EL (cell line): Measurements from ENCODE around the gene TRAPPC11.
A peak's percentile ranks its signal among the peaks of the same experiment; 100 is the strongest.
"Not testable (repeated sequence)": the region's sequence is repeated elsewhere in the genome, so short reads cannot be mapped to it uniquely, and the experiment has no call there.

Experiments
- DNase-seq: peaks from one replicate; pipeline ENCODE4 v3.0.0-alpha.2; 2016

TRAPPC11 gene

GRCh38 chr4:183659029-183659871, at the start of gene TRAPPC11, which contains the start of gene RWDD4:
TSS of gene TRAPPC11 (plus strand) at chr4:183659293. CDS start at chr4:183663868, 4,575 bp downstream.
TSS of gene RWDD4 (minus strand) at chr4:183659185. CDS start at chr4:183658952, 233 bp downstream.
- peak; percentile 98 for DNase-seq

GRCh38 chr4:183610033-183610432, 49.1 kb upstream of the TRAPPC11 start:
- DNase-seq, result peak; percentile 36

GRCh38 chr4:183610613-183611012, 48.5 kb upstream of the TRAPPC11 start:
- DNase-seq, result no peak

GRCh38 chr4:183611210-183611830, 47.8 kb upstream of the TRAPPC11 start:
- no peak for DNase-seq

- no peak for DNase-seq
These were observed 46.5 kb upstream of the TRAPPC11 start for GRCh38 chr4:183612329-183613250.

GRCh38 chr4:183617075-183617474, 42.0 kb upstream of the TRAPPC11 start:
- DNase-seq, result no peak

- no peak for DNase-seq
These were observed 40.4 kb upstream of the TRAPPC11 start for GRCh38 chr4:183618681-183619080.

GRCh38 chr4:183620421-183620820, 38.7 kb upstream of the TRAPPC11 start:
- DNase-seq, result no peak

GRCh38 chr4:183621875-183622274, 37.2 kb upstream of the TRAPPC11 start:
- DNase-seq, result no peak

- DNase-seq, result no peak
These were observed 34.5 kb upstream of the TRAPPC11 start for GRCh38 chr4:183624548-183624947.

- DNase-seq, result no peak
These were observed 32.9 kb upstream of the TRAPPC11 start for GRCh38 chr4:183626168-183626567.

GRCh38 chr4:183627286-183627685, 31.8 kb upstream of the TRAPPC11 start:
- not testable (repeated sequence) for DNase-seq

- no peak for DNase-seq
These were observed 31.0 kb upstream of the TRAPPC11 start for GRCh38 chr4:183627979-183628588.

- no peak for DNase-seq
These were observed 27.4 kb upstream of the TRAPPC11 start for GRCh38 chr4:183631577-183632198.

- DNase-seq, result no peak
These were observed 26.4 kb upstream of the TRAPPC11 start for GRCh38 chr4:183632689-183633088.

- DNase-seq, result peak; percentile 37
These were observed 25.4 kb upstream of the TRAPPC11 start for GRCh38 chr4:183633476-183634400.

GRCh38 chr4:183635321-183635720, 23.8 kb upstream of the TRAPPC11 start:
- no peak for DNase-seq

- no peak for DNase-seq
These were observed 23.4 kb upstream of the TRAPPC11 start for GRCh38 chr4:183635741-183636140.

GRCh38 chr4:183636503-183636902, 22.6 kb upstream of the TRAPPC11 start:
- DNase-seq, result no peak

- no peak for DNase-seq
These were observed 22.2 kb upstream of the TRAPPC11 start for GRCh38 chr4:183636923-183637322.

- DNase-seq, result peak; percentile 68
These were observed 21.6 kb upstream of the TRAPPC11 start for GRCh38 chr4:183637461-183637860.
